MCF 10A (cell line): ENCODE measurements around the gene USP35. TPM values are rescaled to one million over a fixed set of nuclear protein-coding genes. Genes with fewer than 3 reads are reported as not detected.

Experiments used
- BruUV-seq: library from RNA; stranded (reverse); fragments of 400-500 nt; replicated peaks from 2 replicates; lab custom pipeline; 2021; lab: Mats Ljungman, UMichigan
- CTCF ChIA-PET: fragments of 300-600 bp; sonication (Branson Sonifier 250); formaldehyde crosslinking; extraction: SDS; loops from one replicate; lab custom pipeline; 2021; ENCODE audit warnings: antibody characterized with exemption, inconsistent platforms; lab: Yijun Ruan, JAX
- POLR2A ChIA-PET: fragments of 300-600, 350-650 bp; sonication (Branson Sonifier 250); formaldehyde crosslinking; extraction: SDS; loops from one replicate; lab custom pipeline; 2020; ENCODE audit warnings: antibody characterized with exemption, inconsistent platforms; lab: Yijun Ruan, JAX
- DNase-seq: peaks from one replicate; pipeline ENCODE4 v3.0.0-alpha.2; 2018; ENCODE audit not compliant: unreplicated experiment
- H3K27ac Mint-ChIP-seq: one replicate; pipeline ENCODE4 v1.8.0; 2022; ENCODE audit warnings: mild to moderate bottlenecking, low read depth, mixed read lengths; ENCODE audit not compliant: unreplicated experiment
- H3K27me3 Mint-ChIP-seq: one replicate; pipeline ENCODE4 v1.8.0; 2022; ENCODE audit warnings: mixed read lengths; ENCODE audit not compliant: insufficient read depth, unreplicated experiment
- H3K36me3 Mint-ChIP-seq: one replicate; pipeline ENCODE4 v1.8.0; 2022; ENCODE audit warnings: mild to moderate bottlenecking, moderate library complexity, mixed read lengths; ENCODE audit not compliant: insufficient read depth, unreplicated experiment
- H3K4me1 Mint-ChIP-seq: one replicate; pipeline ENCODE4 v1.8.0; 2022; ENCODE audit warnings: mixed read lengths; ENCODE audit not compliant: insufficient read depth, unreplicated experiment
- H3K4me3 Mint-ChIP-seq: one replicate; pipeline ENCODE4 v1.8.0; 2022; ENCODE audit warnings: mild to moderate bottlenecking, moderate library complexity, mixed read lengths; ENCODE audit not compliant: unreplicated experiment
- H3K9me3 Mint-ChIP-seq: one replicate; pipeline ENCODE4 v1.8.0; 2022; ENCODE audit warnings: mixed read lengths; ENCODE audit not compliant: unreplicated experiment
- intact Hi-C: fragments of 100-400 bp; cut with micrococcal nuclease; formaldehyde crosslinking; loops from 2 replicates; pipeline ENCODE4 v1.14.1; 2022
- total RNA-seq: library from RNA; stranded (reverse); gene quantifications from 2 replicates; pipeline ENCODE4 v1.2.3, GENCODE V29; 2022
- TF ChIP-seq, protein P1 (sequence below): fragments of 200-600 bp; IDR thresholded peaks from one replicate; pipeline ENCODE4 v1.8.0; 2022; ENCODE audit warnings: antibody characterized with exemption, mild to moderate bottlenecking; ENCODE audit not compliant: unreplicated experiment

USP35 gene
- total RNA-seq, 1 experiment from 2014 or later, result 6.7 TPM

DNA sequence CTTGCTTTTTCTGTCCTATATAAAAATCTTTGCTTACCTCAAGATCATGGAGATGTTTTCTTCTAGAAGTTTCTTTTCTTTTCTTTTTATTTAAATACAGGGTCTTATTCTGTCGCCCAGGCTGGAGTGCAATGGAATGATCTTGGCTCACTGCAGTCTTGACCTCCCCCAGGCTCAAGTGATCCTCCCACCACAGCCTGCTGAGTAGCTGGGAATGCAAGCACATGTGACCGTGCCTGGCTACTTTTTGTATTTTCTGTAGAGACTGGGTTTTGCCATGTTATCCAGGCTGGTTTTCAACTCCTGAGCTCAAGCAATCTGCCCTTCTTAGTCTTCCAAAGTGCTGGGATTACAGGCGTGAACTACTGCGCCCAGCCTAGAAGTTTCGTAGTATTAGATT is 45.3 kb downstream of the USP35 start:
- Mint-ChIP-seq H3K27me3 (no peaks in the 10 kb centered on the region), H3K4me1 (peaks cover 8% of the 10 kb centered on the region), H3K4me3 (no peak overlapping the region), H3K27ac (no peak overlapping the region), H3K36me3 (no peaks in the 10 kb centered on the region), H3K9me3 (peaks cover 8% of the 10 kb centered on the region)
- ChIA-PET CTCF (interaction anchor here (0.5 to 2.2 kb wide), 4 partner anchors 51 to 331 kb away, joined by 3 to 7 read pairs (median 4); no protein-coding TSS in a partner anchor), POLR2A (no interaction called here)
- TF ChIP-seq, protein P1, sequence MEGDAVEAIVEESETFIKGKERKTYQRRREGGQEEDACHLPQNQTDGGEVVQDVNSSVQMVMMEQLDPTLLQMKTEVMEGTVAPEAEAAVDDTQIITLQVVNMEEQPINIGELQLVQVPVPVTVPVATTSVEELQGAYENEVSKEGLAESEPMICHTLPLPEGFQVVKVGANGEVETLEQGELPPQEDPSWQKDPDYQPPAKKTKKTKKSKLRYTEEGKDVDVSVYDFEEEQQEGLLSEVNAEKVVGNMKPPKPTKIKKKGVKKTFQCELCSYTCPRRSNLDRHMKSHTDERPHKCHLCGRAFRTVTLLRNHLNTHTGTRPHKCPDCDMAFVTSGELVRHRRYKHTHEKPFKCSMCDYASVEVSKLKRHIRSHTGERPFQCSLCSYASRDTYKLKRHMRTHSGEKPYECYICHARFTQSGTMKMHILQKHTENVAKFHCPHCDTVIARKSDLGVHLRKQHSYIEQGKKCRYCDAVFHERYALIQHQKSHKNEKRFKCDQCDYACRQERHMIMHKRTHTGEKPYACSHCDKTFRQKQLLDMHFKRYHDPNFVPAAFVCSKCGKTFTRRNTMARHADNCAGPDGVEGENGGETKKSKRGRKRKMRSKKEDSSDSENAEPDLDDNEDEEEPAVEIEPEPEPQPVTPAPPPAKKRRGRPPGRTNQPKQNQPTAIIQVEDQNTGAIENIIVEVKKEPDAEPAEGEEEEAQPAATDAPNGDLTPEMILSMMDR, result no peak
- DNase-seq, result no peak
- intact Hi-C loops, result no loop called here
- no TSS peak for BruUV-seq

DNA sequence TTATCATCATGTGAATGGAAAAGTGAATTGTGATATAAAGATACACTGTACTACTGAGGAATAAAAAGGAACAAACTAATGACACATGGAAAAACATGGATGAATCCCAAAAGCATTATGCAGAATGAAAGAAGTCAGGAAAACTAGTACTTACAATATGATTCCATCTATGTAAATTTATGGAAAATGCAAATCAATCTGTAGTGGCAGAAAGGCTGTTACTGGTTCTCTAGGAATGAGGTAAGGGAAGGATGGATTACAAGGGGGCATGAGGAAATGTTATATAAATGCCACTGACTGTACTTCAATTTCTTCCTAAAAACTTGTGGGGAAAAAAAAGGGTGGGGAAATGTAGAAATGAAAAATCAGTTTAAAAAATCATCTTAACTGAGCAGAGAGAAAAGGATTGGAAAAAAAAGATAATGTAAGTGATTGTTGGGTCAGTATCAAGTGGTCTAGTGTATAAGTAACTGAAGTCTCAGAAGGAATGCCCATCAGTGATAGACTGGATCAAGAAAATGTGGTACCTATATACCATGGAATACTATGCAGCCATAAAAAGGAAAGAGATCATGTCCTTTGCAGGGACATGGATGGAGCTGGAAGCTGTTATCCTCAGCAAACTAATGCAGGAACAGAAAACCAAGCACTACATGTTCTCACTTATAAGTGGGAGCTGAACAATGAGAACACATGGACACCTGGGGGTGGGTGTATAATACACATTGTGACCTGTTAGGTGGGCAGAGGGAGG is 48.8 kb downstream of the USP35 start:
- TF ChIP-seq, protein P1, result no peak
- Mint-ChIP-seq H3K4me1 (no peaks in the 10 kb centered on the region), H3K9me3 (peaks cover 17% of the 10 kb centered on the region), H3K36me3 (no peaks in the 10 kb centered on the region), H3K4me3 (no peak overlapping the region), H3K27me3 (no peaks in the 10 kb centered on the region), H3K27ac (no peak overlapping the region)
- no TSS peak for BruUV-seq
- intact Hi-C loops, result no loop called here
- ChIA-PET CTCF (interaction anchor here (0.6 to 1.5 kb wide), 2 partner anchors 9 to 115 kb away, joined by 4 to 9 read pairs; no protein-coding TSS in a partner anchor), POLR2A (no interaction called here)
- DNase-seq, result no peak

DNA sequence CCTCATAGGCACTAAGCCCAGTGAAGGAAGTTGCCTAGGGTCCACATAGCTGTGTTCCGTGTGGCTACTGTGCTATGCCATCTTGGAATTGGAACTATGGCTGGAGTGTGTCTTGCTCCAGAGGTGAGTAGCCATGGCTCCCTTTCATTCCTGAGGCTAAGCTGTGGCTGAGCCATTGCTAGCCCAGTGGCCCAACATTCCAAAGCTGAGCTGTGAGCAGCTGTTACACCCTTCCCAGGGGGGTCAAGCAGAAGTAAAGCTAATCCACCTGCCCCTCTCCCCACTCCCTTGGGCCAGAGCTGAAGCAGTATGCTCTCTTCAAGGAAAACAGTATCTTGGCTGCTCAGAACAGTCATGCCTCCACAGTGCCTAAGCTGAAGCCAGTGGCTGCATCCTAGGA is 51.1 kb downstream of the USP35 start:
- no peak overlapping the region for H3K4me3 Mint-ChIP-seq
- BruUV-seq, result no TSS peak
- H3K27me3 Mint-ChIP-seq, result no peaks in the 10 kb centered on the region
- no peaks in the 10 kb centered on the region for H3K4me1 Mint-ChIP-seq
- TF ChIP-seq, protein P1, result no peak
- intact Hi-C loops, result no loop called here
- H3K27ac Mint-ChIP-seq, result no peak overlapping the region
- DNase-seq, result no peak
- ChIA-PET CTCF (interaction anchor here (0.8 to 1.8 kb wide), 2 partner anchors 12 kb away, joined by 3 to 11 read pairs; no protein-coding TSS in a partner anchor), POLR2A (interaction anchor here (0.5 kb wide), 1 partner anchor 49 kb away, joined by 5 read pairs; no protein-coding TSS in a partner anchor)
- peaks cover 17% of the 10 kb centered on the region for H3K9me3 Mint-ChIP-seq
- H3K36me3 Mint-ChIP-seq, result peaks cover 6% of the 10 kb centered on the region

DNA sequence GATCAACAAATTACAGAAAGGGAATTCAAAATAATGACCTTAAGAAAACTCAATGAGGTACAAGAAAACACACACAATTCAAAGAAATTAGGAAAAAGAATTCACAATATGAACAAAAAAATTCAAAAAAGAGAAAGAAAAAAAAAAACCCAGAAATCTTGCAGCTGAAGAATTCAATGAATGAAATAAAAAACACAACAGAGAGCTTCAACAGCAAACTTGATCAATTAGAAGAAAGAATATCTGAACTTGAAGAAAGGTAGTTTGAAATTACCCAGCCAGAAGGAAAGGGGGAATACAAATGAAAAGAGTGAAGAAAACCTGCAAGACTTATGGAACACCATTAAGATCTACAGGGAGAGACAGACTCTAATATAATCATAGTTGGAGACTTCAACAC is 52.8 kb downstream of the USP35 start:
- POLR2A ChIA-PET, result interaction anchor here (0.7 kb wide), 1 partner anchor 178 kb away, joined by 3 read pairs; no protein-coding TSS in a partner anchor
- H3K36me3 Mint-ChIP-seq, result peaks cover 6% of the 10 kb centered on the region
- H3K4me3 Mint-ChIP-seq, result no peak overlapping the region
- no peaks in the 10 kb centered on the region for H3K4me1 Mint-ChIP-seq
- peaks cover 17% of the 10 kb centered on the region for H3K9me3 Mint-ChIP-seq
- BruUV-seq, result no TSS peak
- TF ChIP-seq, protein P1, result no peak
- H3K27ac Mint-ChIP-seq, result no peak overlapping the region
- DNase-seq, result no peak
- CTCF ChIA-PET, result no interaction called here
- H3K27me3 Mint-ChIP-seq, result no peaks in the 10 kb centered on the region
- intact Hi-C loops, result no loop called here
